ENCODE results near the gene BCAR3.

DNA sequence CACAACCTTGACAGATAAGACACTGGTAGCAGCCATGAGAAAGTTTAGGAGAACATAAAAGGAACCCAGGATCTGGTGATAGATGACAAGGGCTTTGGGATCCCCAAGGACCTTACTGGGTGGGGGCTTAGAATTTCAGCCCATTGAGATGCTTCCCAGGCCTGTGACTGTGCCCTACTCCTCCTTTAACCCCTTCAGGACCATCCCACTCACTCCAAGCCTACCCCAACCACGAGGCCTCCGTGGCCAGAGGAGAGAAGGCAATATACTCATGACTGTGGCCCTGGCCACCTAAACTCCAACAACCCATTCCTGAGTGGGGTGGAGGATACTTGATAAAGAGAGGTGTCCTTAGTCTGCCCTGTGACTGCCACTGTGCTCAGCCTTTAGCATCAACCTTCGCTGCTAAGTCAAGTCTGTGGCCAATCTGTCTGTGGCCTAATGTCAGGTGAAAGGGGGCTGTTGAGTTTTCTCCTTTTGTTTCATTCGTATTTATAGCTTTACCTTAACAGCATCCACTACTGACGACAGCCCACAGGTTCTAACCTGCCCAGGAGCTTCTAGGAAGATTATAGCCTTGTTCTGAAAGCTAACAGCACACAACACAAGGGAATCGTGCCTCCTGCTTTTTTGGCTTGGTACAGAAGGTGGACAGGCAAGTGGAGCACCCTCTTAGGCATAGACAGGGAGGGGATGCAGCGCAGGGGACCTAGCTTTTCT lies 16.9 kb upstream of the BCAR3 start:
- TF ChIP-seq CTCF (IDR thresholded peaks at IDR 0.05) (no peak), EP300 (IDR thresholded peaks at IDR 0.05) (no peak), POLR2AphosphoS5 (IDR thresholded peaks at IDR 0.05) (no peak)

All from esophagus muscularis mucosa (tissue), 4 donors.